Measurements from ENCODE around the gene GPBP1.
"Not testable (repeated sequence)": the region's sequence is repeated elsewhere in the genome, so short reads cannot be mapped to it uniquely, and the experiment has no call there.

The GPBP1 gene

GRCh38 chr5:57177479-57178156, 3.8 kb downstream of the GPBP1 start:
- DNase-seq = no peak

DNA sequence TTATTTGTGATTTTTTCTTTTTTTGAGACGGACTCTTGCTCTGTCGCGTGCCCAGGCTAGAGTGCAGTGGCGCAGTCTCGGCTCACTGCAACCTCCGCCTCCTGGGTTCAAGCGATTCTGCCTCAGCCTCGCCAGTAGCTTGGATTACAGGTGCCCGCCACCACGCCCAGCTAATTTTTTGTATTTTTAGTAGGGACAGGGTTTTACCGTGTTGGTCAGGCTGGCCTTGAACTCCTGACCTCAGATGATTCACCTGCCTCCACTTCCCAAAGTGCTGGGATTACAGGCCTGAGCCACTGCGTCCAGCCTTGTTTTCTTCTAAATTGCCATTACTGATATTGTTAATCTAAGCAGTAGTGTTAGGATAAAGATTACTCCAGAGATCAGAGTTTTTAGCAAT, 4.4 kb downstream of the GPBP1 start:
- DNase-seq = not testable (repeated sequence)

DNA sequence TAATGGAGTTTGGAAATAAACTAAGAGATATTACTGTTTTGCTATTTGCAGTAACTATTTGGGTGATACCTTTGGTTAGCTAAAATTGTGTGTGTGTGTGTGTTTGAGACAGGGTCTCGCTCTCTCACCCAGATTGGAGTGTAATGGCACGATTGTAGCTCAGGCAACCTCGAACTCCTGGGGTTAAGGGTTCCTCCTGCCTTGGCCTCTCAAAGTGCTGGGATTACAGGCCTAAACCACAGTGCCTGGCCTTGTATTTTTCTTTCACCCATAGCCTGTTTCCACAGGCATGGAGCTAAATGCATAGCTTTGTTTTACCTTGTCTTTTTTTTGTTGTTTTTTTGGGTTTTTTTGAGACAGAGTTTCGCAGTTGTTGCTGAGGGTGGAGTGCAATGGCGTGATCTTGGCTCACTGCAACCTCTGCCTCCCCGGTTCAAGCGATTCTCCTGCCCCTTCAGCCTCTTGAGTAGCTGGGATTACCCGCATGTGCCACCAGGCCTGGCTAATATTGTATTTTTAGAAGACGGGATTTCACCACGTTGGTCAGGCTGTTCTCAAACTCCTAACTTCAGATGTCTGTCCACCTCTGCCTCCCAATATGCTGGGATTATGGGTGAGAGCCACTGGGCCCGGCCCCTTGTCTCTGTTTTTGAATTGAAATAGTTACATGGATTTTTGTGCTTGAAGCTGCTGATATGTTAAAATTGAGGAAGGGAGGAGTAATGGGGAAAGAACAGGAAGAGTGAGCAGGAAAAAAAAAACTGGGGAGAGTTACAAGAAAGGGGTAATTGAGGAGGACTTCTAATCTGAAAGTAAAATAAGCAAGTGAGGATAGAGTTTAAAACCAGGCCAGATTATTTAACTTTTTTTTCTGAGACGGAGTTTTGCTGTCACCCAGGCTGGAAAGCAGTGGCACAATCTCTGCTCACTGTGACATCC, 5.7 kb downstream of the GPBP1 start:
- DNase-seq = no peak

GRCh38 chr5:57181154-57181553, 7.3 kb downstream of the GPBP1 start:
- no peak for DNase-seq

- DNase-seq = no peak
These were observed 10.5 kb downstream of the GPBP1 start for GRCh38 chr5:57184322-57184721.

DNA sequence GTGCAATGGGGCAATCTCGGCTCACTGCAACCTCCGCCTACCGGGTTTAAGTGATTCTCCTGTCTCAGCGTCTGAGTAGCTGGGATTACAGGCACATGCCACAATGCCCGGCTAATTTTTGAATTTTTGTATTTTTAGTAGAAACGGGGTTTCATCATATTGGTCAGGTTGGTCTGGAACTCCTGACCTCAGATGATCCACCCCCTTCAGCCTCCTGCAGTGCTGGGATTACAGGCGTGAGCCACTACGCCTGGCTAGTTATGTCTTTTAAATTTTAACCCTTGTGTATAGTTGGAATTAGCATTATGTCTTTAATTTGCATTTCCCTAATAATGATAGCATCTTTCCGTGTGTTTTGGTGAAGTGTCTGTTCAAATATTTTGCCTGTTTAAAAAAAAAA, 11.5 kb downstream of the GPBP1 start:
- DNase-seq = no peak

GRCh38 chr5:57186194-57186593, 12.3 kb downstream of the GPBP1 start:
- no peak for DNase-seq

- not testable (repeated sequence) for DNase-seq
These were observed 14.1 kb downstream of the GPBP1 start for GRCh38 chr5:57187977-57188376.

DNA sequence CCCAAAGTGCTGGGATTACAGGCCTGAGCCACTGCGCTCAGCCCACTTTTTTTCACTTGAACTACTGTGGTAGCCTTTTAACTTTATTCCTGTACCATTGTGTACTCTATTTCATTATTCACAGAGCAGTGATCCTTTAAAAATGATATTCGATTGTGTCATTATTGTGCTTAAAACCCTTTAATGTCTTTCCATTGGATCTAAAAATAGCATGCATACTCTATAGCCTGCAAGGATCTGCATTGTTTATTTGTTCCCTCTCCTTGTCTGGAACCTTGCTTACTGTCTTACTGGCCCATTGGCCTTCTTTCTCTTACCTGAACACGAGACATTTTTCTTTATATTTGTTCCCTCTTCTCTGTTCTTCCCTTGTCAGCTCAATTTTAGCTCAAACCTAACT, 15.7 kb downstream of the GPBP1 start:
- no peak for DNase-seq

- no peak for DNase-seq
These were observed 16.7 kb downstream of the GPBP1 start for GRCh38 chr5:57190593-57190992.

GRCh38 chr5:57191163-57191562, 17.3 kb downstream of the GPBP1 start:
- DNase-seq = no peak

- no peak for DNase-seq
These were observed 18.1 kb downstream of the GPBP1 start for GRCh38 chr5:57191986-57192385.

- DNase-seq = not testable (repeated sequence)
These were observed 19.0 kb downstream of the GPBP1 start for GRCh38 chr5:57192832-57193231.

DNA sequence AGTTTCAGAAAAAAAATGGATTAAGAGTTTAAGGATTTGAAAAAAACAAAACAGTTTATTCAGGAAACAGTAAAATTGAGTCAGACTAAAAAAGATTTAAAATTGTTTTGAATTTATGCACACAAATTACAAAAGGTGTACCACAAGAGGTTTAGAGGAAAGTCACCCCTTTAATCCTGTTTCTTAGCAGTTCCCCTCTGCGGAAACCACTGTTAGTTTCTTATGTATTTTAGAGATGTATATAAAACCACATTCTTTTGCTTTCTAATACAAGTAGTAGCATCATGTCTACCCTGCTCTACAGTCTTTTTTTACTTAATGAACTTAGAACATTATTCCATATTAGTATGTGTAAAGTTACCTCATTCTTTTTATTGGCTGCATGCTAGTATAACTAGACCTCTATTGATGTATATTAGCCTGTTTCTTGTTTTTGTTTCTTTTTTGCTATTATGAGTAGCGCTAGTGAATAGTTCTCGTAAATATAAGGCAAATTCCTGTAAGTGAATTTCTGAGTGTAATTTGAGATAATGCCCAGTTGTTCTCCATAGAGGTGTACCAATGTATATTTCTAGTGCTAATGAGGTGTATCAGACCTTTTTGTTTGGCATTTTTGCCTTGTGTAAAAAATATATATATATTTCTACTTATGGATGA, 20.0 kb downstream of the GPBP1 start:
- no peak for DNase-seq

GRCh38 chr5:57194653-57195052, 20.8 kb downstream of the GPBP1 start:
- no peak for DNase-seq

GRCh38 chr5:57195060-57195459, 21.2 kb downstream of the GPBP1 start:
- no peak for DNase-seq

- no peak for DNase-seq
These were observed 26.0 kb downstream of the GPBP1 start for GRCh38 chr5:57199866-57200265.

DNA sequence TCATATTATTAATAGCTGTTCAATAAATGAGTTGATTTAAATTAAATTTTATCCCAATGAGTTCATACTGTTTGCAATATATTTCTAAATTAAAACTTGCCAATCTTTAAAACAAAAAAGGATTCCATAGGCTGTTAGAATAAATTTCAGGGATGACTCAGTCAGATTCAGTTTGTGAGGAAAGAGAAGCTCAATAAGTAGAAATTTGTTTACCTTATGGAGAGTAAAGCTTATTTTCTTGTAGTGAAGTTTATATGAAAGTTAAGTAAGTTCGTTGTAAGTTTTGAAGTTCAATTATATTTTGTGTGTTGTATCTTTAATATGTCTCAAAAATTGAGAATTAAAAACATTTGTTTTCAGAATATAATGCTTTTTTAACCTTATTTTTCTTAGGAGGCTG, 29.0 kb downstream of the GPBP1 start:
- no peak for DNase-seq

DNA sequence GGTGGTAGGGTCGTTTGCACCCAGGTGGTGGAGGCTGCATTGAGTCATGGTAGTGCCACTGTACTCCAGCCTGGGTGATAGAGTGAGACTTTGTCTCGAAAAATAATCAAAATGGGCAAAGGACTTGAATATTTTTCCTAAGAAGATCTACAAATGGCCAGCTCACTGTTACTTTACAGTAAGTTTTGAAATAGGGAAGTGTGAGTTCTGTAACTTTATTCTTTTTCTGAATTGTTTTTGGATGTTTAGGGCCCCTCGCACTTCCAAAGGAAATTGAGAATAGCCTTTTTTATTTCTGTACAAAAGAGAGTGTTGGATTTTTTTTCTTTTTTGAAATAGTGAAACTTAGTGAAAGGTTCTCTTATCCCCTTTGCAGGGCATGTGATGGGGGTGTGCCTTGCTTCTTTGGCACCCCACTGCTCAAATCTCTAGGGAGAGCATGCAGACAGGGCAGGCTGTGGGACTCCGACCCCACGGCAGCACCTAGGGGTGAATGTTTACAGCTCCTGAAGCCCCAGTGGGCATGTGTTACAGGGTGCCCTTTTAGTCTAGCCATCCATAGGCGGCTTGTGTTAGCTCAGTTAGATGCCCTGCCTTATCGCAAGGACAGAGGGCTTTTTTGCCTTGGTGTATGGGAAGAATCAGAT, 33.3 kb downstream of the GPBP1 start:
- DNase-seq = no peak

DNA sequence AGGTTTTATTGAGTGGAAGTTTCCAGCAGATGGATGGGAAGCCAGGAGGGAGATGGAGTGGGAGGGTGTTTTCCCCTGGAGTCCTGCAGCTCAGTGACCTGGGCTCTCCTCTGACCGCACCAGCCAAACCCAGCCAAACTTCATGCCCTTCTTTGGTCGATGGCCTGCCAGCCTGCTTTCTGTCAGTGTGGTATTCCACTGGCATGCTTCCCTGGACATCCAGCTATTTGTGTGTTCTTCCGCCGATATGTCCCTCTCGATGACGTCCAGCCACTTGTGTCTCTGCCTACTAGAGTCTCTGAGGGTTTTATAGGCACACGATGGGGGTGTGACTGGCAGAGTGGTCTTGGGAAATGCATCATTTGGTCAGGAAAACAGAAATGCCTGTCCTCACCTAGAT, 33.8 kb downstream of the GPBP1 start:
- DNase-seq = no peak

- DNase-seq = no peak
These were observed 35.6 kb downstream of the GPBP1 start for GRCh38 chr5:57209316-57210040.

GRCh38 chr5:57210633-57211032, 36.8 kb downstream of the GPBP1 start:
- no peak for DNase-seq

DNA sequence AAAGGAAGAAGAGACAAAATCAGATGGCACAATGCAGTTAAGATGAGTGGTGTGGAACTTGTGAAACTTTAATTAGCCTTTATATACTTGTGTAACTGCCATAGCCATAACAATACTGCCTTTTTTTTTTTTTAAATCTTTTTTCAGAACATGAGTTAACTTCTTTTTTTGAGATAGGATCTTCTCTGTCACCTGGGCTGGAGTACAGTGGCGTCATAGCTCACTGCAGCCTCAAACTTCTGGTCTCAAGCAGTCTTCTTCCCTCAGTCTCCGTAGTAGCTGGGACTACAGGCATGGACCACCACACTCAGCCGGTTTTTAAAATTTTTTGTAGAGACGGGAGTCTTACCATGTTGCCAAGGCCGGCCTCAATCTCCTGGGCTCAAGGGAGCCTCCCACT, 37.2 kb downstream of the GPBP1 start:
- DNase-seq = no peak
